Thoracic aorta (tissue), 2 donors: ENCODE data around the gene GNG11. TPM values are rescaled to one million over a fixed set of nuclear protein-coding genes. Genes with fewer than 3 reads are reported as not detected.

Source experiments
- ATAC-seq: fragments of 150-250 bp; one replicate; pipeline ENCODE4 v1.8.0; 2017; ENCODE audit warnings: low read depth; ENCODE audit not compliant: insufficient number of reproducible peaks, low FRiP score
- DNase-seq: peaks from one replicate; pipeline ENCODE4 v3.0.0-alpha.2; 2020; ENCODE audit warnings: low spot score
- H3K27ac ChIP-seq, 2 donors: fragments of 200-600 bp; sonication (generic); 1 replicate in 1 of 2; 2 replicates in 1 of 2; pipeline ENCODE4 v1.5.1; 2016; ENCODE audit warnings: mild to moderate bottlenecking in 2 of 2, moderate library complexity in 2 of 2
- H3K27me3 ChIP-seq: fragments of 200-600 bp; sonication (generic); replicated peaks from 2 replicates; pipeline ENCODE4 v1.6.0; 2016; ENCODE audit warnings: mild to moderate bottlenecking; ENCODE audit not compliant: insufficient read depth
- H3K36me3 ChIP-seq: fragments of 200-600 bp; sonication (generic); one replicate; pipeline ENCODE4 v1.5.1; 2016
- H3K4me1 ChIP-seq, 2 donors: fragments of 200-600 bp; sonication (generic); 1 replicate in 1 of 2; 2 replicates in 1 of 2; pipeline versions ENCODE4 v1.5.1 to v1.6.0; 2016; ENCODE audit warnings: low read depth in 2 of 2, mild to moderate bottlenecking in 1 of 2; ENCODE audit not compliant: control insufficient read depth in 1 of 2
- H3K4me3 ChIP-seq: fragments of 200-600 bp; sonication (generic); 2 replicates; pipeline ENCODE4 v1.5.1; 2016; ENCODE audit warnings: mild to moderate bottlenecking
- H3K9me3 ChIP-seq: fragments of 200-600 bp; sonication (generic); 2 replicates; pipeline ENCODE4 v1.5.1; 2016
- CTCF ChIP-seq: fragments of 200-600 bp; sonication (generic); IDR thresholded peaks from one replicate; pipeline ENCODE4 v1.5.1; 2019; ENCODE audit warnings: antibody characterized with exemption
- total RNA-seq, 2 donors: library from RNA; depleted of rRNA; stranded (reverse); fragments of >200 nt; gene quantifications; one replicate each; pipeline versions ENCODE4 v1.1.0 to v1.2.3, GENCODE V29; 2016

Gene GNG11
- total RNA-seq, 2 donors from 2014 or later: 11.1 to 12.2 TPM

GRCh38 chr7:93943816-93944540, 22.4 kb downstream of the GNG11 start:
- Histone ChIP-seq H3K9me3 (no peaks in the 10 kb centered on the region), H3K4me3 (no peak overlapping the region), H3K36me3 (no peaks in the 10 kb centered on the region), H3K4me1 (no peaks in the 10 kb centered on the region), H3K27ac (no peak overlapping the region), H3K27me3 (no peaks in the 10 kb centered on the region)
- DNase-seq (no peak), ATAC-seq (no peak)
- no peak for TF ChIP-seq CTCF

- no peak overlapping the region for H3K4me3 ChIP-seq
- no peak for TF ChIP-seq CTCF
- DNase-seq (no peak), ATAC-seq (no peak)
- H3K4me1 ChIP-seq: no peaks in the 10 kb centered on the region
- H3K27me3 ChIP-seq: no peaks in the 10 kb centered on the region
- no peaks in the 10 kb centered on the region for H3K9me3 ChIP-seq
- H3K36me3 ChIP-seq: no peaks in the 10 kb centered on the region
- no peak overlapping the region for H3K27ac ChIP-seq
Observed at GRCh38 chr7:93944673-93945072, 23.1 kb downstream of the GNG11 start.

GRCh38 chr7:93945083-93945482, 23.5 kb downstream of the GNG11 start:
- no peaks in the 10 kb centered on the region for H3K9me3 ChIP-seq
- H3K4me1 ChIP-seq: no peaks in the 10 kb centered on the region
- no peak for TF ChIP-seq CTCF
- no peaks in the 10 kb centered on the region for H3K27me3 ChIP-seq
- no peak overlapping the region for H3K4me3 ChIP-seq
- ATAC-seq (no peak), DNase-seq (no peak)
- no peaks in the 10 kb centered on the region for H3K36me3 ChIP-seq
- H3K27ac ChIP-seq: no peak overlapping the region

DNA sequence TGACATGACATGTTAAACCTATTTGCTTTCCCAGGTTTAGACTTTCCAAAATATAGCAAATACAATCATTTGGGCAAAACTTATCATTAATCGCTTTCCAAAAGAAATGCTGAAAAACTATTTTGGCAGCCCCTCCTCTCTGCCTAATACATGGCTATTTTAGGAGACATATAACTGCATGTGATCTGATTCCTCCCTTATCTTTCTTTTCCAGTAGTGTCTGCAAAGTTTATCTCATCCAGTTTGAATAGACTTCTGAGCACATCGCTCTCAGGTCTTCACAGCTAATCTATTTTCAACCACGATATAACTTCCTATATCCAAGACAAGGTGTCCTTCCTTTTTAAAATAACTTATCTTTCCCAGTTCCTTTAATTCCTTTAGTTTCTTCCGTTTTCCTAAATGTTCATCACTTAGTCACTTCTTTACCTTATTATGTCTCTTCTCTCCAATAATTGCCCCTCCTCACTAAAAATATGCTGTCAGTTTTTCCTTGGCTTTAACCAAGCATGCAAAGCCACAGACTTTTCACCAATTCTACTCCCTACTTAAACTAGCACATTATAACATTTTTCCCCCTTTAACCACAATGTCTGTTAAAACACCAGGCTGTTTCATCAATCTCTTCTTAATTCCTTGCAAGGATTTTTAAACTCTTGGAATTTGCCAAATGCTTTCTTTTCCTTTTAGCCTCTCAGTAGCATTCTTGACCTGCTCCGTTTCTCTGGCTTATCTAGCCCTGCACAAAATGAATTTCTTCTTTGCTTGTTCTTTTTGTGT, 24.4 kb downstream of the GNG11 start:
- Histone ChIP-seq H3K4me1 (no peaks in the 10 kb centered on the region), H3K4me3 (no peak overlapping the region), H3K27me3 (no peaks in the 10 kb centered on the region), H3K27ac (no peak overlapping the region), H3K9me3 (no peaks in the 10 kb centered on the region), H3K36me3 (no peaks in the 10 kb centered on the region)
- DNase-seq (no peak), ATAC-seq (no peak)
- TF ChIP-seq CTCF: no peak

DNA sequence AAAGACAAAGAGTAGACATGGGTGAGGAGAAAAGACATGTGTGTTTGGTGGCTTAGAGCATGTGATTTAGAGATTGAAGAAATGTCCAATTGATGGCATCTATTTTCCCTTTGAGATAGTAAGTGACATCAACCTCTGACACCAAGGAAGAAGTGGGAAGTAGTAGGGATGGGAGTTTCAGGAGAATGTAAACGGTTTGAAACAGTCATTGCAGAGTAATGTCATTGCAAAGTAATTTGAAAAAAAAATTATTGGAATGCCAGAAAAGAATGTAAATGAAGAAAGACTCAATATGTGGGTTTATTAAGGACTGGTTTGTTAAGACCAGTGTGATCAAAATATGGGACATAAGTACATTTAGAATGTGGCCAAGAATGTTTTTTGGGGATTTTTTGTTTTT, 26.6 kb downstream of the GNG11 start:
- ATAC-seq (no peak), DNase-seq (no peak)
- Histone ChIP-seq H3K4me1 (no peaks in the 10 kb centered on the region), H3K27ac (no peak overlapping the region), H3K4me3 (no peak overlapping the region), H3K27me3 (no peaks in the 10 kb centered on the region), H3K9me3 (no peaks in the 10 kb centered on the region), H3K36me3 (no peaks in the 10 kb centered on the region)
- no peak for TF ChIP-seq CTCF
